Suppressor macrophage treated with lipopolysaccharide for 4 hours (primary cell): ENCODE measurements around the gene UGCG.
"Not testable (repeated sequence)": the region's sequence is repeated elsewhere in the genome, so short reads cannot be mapped to it uniquely, and the experiment has no call there.

Source experiments
- DNase-seq: peaks from one replicate; pipeline ENCODE4 v3.0.0-alpha.2; 2020

The UGCG gene

GRCh38 chr9:111891910-111892499, 4.6 kb upstream of the UGCG start:
- no peak for DNase-seq

- no peak for DNase-seq
Measured at GRCh38 chr9:111896942-111897600, 457 bp downstream of the UGCG start.

GRCh38 chr9:111897601-111898137, 1.1 kb downstream of the UGCG start:
- peak; percentile 66 for DNase-seq

GRCh38 chr9:111898331-111899096, 1.9 kb downstream of the UGCG start:
- no peak for DNase-seq

GRCh38 chr9:111900151-111900857, 3.7 kb downstream of the UGCG start:
- DNase-seq = no peak

- DNase-seq = no peak
Measured at GRCh38 chr9:111900858-111901612, 4.4 kb downstream of the UGCG start.

- DNase-seq = no peak
Measured at GRCh38 chr9:111902391-111903139, 6.0 kb downstream of the UGCG start.

- not testable (repeated sequence) for DNase-seq
Measured at GRCh38 chr9:111903535-111903934, 6.9 kb downstream of the UGCG start.

- DNase-seq = no peak
Measured at GRCh38 chr9:111904026-111904425, 7.4 kb downstream of the UGCG start.

- DNase-seq = no peak
Measured at GRCh38 chr9:111904891-111905291, 8.3 kb downstream of the UGCG start.

GRCh38 chr9:111907147-111907546, 10.5 kb downstream of the UGCG start:
- no peak for DNase-seq

- DNase-seq = peak; percentile 63
Measured at GRCh38 chr9:111909444-111909843, 12.8 kb downstream of the UGCG start.

- no peak for DNase-seq
Measured at GRCh38 chr9:111910428-111910827, 13.8 kb downstream of the UGCG start.

GRCh38 chr9:111913159-111913558, 16.5 kb downstream of the UGCG start:
- no peak for DNase-seq

GRCh38 chr9:111914749-111915424, 18.3 kb downstream of the UGCG start:
- no peak for DNase-seq

GRCh38 chr9:111915425-111915758, 18.8 kb downstream of the UGCG start:
- DNase-seq = no peak

GRCh38 chr9:111916234-111916645, 19.6 kb downstream of the UGCG start:
- peak; percentile 84 for DNase-seq

GRCh38 chr9:111917201-111917600, 20.6 kb downstream of the UGCG start:
- DNase-seq = no peak

- DNase-seq = no peak
Measured at GRCh38 chr9:111917980-111918379, 21.4 kb downstream of the UGCG start.

- DNase-seq = no peak
Measured at GRCh38 chr9:111919875-111920274, 23.3 kb downstream of the UGCG start.

- no peak for DNase-seq
Measured at GRCh38 chr9:111920531-111920930, 23.9 kb downstream of the UGCG start.
